HepG2 (cell line): ENCODE data around the gene EDEM1. TPM values are rescaled to one million over a fixed set of nuclear protein-coding genes. Genes with fewer than 3 reads are reported as not detected.
A peak's percentile ranks its signal among the peaks of the same experiment; 100 is the strongest.

Experiments
- ATAC-seq: fragments of 200-7000 bp; cut with Tn5 transposase; 3 replicates; pipeline ENCODE4 v1.9.1; 2020; ENCODE audit warnings: mild to moderate bottlenecking, moderate library complexity
- BruUV-seq: library from RNA; stranded (reverse); fragments of 400-500 nt; replicated peaks from 2 replicates; lab custom pipeline; 2021; lab: Mats Ljungman, UMichigan
- CTCF ChIA-PET: fragments of 300-600 bp; formaldehyde crosslinking; extraction: SDS; loops from one replicate; lab custom pipeline; 2021; ENCODE audit warnings: low total read pairs, inconsistent platforms, low intra/inter-chr PET ratio; lab: Yijun Ruan, JAX
- POLR2A ChIA-PET: fragments of 350-600 bp; sonication (Branson Sonifier 250); formaldehyde crosslinking; loops from one replicate; lab custom pipeline; 2020; ENCODE audit warnings: antibody characterized with exemption, inconsistent platforms; lab: Yijun Ruan, JAX
- DNase-seq: peaks from one replicate; pipeline ENCODE4 v3.0.0-alpha.2; 2015; ENCODE audit warnings: low spot score
- FAIRE-seq: peaks from 3 replicates; lab custom pipeline; 2011; peaks lifted over from hg19 to GRCh38; lab: Jason Lieb, UNC
- H2AFZ ChIP-seq: one replicate; pipeline ENCODE4 v1.6.1; 2011; ENCODE audit warnings: low read length, inconsistent platforms
- H3K27ac ChIP-seq: fragments of 300-600 bp; 3 replicates; pipeline ENCODE4 v1.8.0; 2011; ENCODE audit warnings: mixed run types, mild to moderate bottlenecking, mixed read lengths, low read length, inconsistent platforms; ENCODE audit not compliant: insufficient read depth; ENCODE audit errors: extremely low read length
- H3K27me3 ChIP-seq, 2 experiments: fragments of 200-600 bp in 1 of 2; 2 replicates in 1 of 2; 3 replicates in 1 of 2; pipeline versions ENCODE4 v1.6.0 to v1.8.0; 2011; ENCODE audit warnings: low read length in 2 of 2, mild to moderate bottlenecking in 2 of 2, moderate library complexity in 2 of 2, inconsistent platforms in 1 of 2; ENCODE audit not compliant: insufficient read depth in 2 of 2, control insufficient read depth in 1 of 2
- H3K36me3 ChIP-seq, 2 experiments: fragments of 200-600 bp in 1 of 2; replicated peaks in 1 of 2; 2 replicates in 1 of 2; 3 replicates in 1 of 2; pipeline versions ENCODE4 v1.5.1 to v1.8.0; 2011; ENCODE audit warnings: low read length in 2 of 2, inconsistent platforms in 1 of 2; ENCODE audit not compliant: insufficient read depth in 2 of 2, control insufficient read depth in 1 of 2
- H3K4me1 ChIP-seq: 2 replicates; pipeline ENCODE4 v1.5.1; 2012; ENCODE audit warnings: low read length, inconsistent platforms; ENCODE audit not compliant: insufficient read depth
- H3K4me2 ChIP-seq: 2 replicates; pipeline ENCODE4 v1.6.0; 2011; ENCODE audit warnings: low read depth, low read length, inconsistent platforms
- H3K4me3 ChIP-seq, 3 experiments: fragments of 200-600 bp in 1 of 3; sonication (generic), shearing (Covaris generic) in 1 of 3; replicated peaks in 1 of 3; 2 replicates each; pipeline ENCODE4 v1.5.1; 2011 to 2016; ENCODE audit warnings: low read length in 3 of 3, inconsistent platforms in 2 of 3, low read depth in 2 of 3, mild to moderate bottlenecking in 2 of 3, control low read depth in 1 of 3, mixed read lengths in 1 of 3; ENCODE audit not compliant: insufficient read depth in 1 of 3
- H3K79me2 ChIP-seq: one replicate; pipeline ENCODE4 v1.6.1; 2011; ENCODE audit warnings: low read length, inconsistent platforms; ENCODE audit not compliant: insufficient read depth
- H3K9ac ChIP-seq: 2 replicates; pipeline ENCODE4 v1.6.0; 2011; ENCODE audit warnings: mild to moderate bottlenecking, low read depth, low read length, inconsistent platforms; ENCODE audit not compliant: insufficient read depth
- H3K9me3 ChIP-seq: 2 replicates; pipeline ENCODE4 v1.5.1; 2012; ENCODE audit warnings: mild to moderate bottlenecking, low read length
- H4K20me1 ChIP-seq: 2 replicates; pipeline ENCODE4 v1.6.0; 2011; ENCODE audit warnings: inconsistent platforms, mild to moderate bottlenecking, low read length, moderate library complexity; ENCODE audit not compliant: insufficient read depth
- EED ChIP-seq: sonication (generic); formaldehyde crosslinking; IDR thresholded peaks from 2 replicates; pipeline ENCODE4 v1.5.0; 2020; ENCODE audit warnings: mild to moderate bottlenecking, missing genetic modification reagents
- TRIM24 ChIP-seq: sonication (generic); formaldehyde crosslinking; IDR thresholded peaks from 2 replicates; pipeline ENCODE4 v1.8.0; 2022; ENCODE audit warnings: mild to moderate bottlenecking, missing genetic modification reagents
- ZNF382 ChIP-seq: sonication (generic); formaldehyde crosslinking; IDR thresholded peaks from 2 replicates; pipeline ENCODE4 v1.5.0; 2020; ENCODE audit warnings: missing genetic modification reagents, mild to moderate bottlenecking, borderline replicate concordance
- ZNF629 ChIP-seq: sonication (generic); formaldehyde crosslinking; conservative IDR thresholded peaks from 2 replicates; pipeline ENCODE4 v1.5.0; 2020; ENCODE audit warnings: missing genetic modification reagents
- WGBS: methylation state at CpG from one replicate; pipeline ENCODE4 v1.1.6; 2017; ENCODE audit warnings: low lambda C conversion rate; 5-methylcytosine and 5-hydroxymethylcytosine counted together
- in situ Hi-C: cut with HindIII; loops from 2 replicates; pipeline ENCODE4 v1.10.0; 2017; ENCODE audit warnings: low pct_unique_long_range_greater_than_20kb; ENCODE audit not compliant: extremely low pct_ligation_motif_present
- intact Hi-C: fragments of 100-400 bp; cut with micrococcal nuclease; formaldehyde crosslinking; loops from one replicate; pipeline ENCODE4 v1.10.0; 2022; ENCODE audit not compliant: unreplicated experiment
- polyA plus RNA-seq, 8 experiments: library from polyadenylated mRNA; depleted of rRNA in 3 of 8; stranded (reverse) in 7 of 8; unstranded in 1 of 8; fragments of >200 nt; fragmentation: Illumina TruSeq in 4 of 8; extraction: Trizol in 4 of 8; gene quantifications; 2 replicates each; pipeline versions ENCODE4 v1.2.1 to v1.2.3, GENCODE V29; 2011 to 2016; ENCODE audit warnings: low read depth in 4 of 8, missing spikeins in 1 of 8, mixed read lengths in 1 of 8; ENCODE audit not compliant: insufficient read depth in 1 of 8
- total RNA-seq, 5 experiments: library from RNA; depleted of rRNA; stranded (reverse); fragments of >200 nt; fragmentation: Illumina TruSeq; extraction: Trizol; gene quantifications; 2 replicates each; pipeline ENCODE4 v1.2.3, GENCODE V29; 2016; ENCODE audit warnings: low read depth in 1 of 5
- TF ChIP-seq, protein P1 (sequence below): sonication (generic); formaldehyde crosslinking; IDR thresholded peaks from 2 replicates; pipeline ENCODE4 v1.5.0; 2020; ENCODE audit warnings: missing genetic modification reagents
- TF ChIP-seq, protein P2 (sequence below): sonication (generic); formaldehyde crosslinking; IDR thresholded peaks from 2 replicates; pipeline ENCODE4 v1.5.1; 2020; ENCODE audit warnings: missing genetic modification reagents, mild to moderate bottlenecking, borderline replicate concordance

Gene EDEM1
- total and polyA plus RNA-seq, 2 of the 13 experiments (the other 11 are each of a cell fraction or from before 2014, with no cell fraction given) = 13.8 to 25.8 TPM

DNA sequence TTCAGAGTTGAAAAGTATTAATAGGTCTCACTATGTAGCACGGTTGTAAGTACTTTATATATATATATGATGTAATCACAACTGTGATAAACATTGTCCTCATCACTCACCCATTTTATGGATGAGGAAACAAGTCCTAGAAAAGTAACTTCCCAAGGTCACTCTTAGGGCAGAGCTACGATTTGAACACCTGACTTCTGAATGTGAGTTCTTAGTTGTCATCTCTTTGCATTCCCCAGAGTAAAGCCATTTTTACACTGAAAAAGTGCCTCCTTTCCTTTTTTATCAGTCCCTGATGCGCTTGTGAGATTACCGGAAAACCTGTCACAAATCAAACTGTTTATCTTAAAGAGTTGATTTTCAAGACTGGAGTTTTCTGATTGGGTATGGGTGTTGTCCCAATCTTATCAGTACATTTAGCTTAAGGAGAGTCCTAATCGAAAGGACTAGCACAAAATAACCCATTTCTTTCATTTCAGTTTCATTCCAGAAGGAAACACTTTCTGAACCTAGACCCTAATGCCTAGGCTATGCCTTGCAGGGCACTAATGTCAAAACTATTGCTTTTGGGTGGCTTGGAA lies 2.3 kb upstream of the EDEM1 start:
- Histone ChIP-seq H4K20me1 (peaks cover 6% of the 10 kb centered on the region; the same call in 1 of the 2 replicates), H3K4me1 (peaks cover 23% of the 10 kb centered on the region), H3K4me2 (no peak overlapping the region), H3K9me3 (no peaks in the 10 kb centered on the region), H2AFZ (no peak overlapping the region), H3K27ac (peak overlapping the region; percentile 23), H3K36me3 (peaks cover 0 to 21% of the 10 kb centered on the region in 2 experiments; a peak in 3 of 5 replicates), H3K9ac (no peak overlapping the region), H3K79me2 (peaks cover 30% of the 10 kb centered on the region), H3K27me3 (no peaks in the 10 kb centered on the region; a peak in 1 of 5 replicates), H3K4me3 (no peak overlapping the region)
- no peak for DNase-seq
- intact Hi-C loops = loop anchor here (10.0 kb wide), 1 partner anchor 200 kb away; no protein-coding TSS in a partner anchor
- in situ Hi-C loops = loop anchor here (5.0 kb wide), 1 partner anchor 63 kb away; the partner anchor contains the start of gene ARL8B
- POLR2A ChIA-PET = no interaction called here
- CTCF ChIA-PET = no interaction called here
- ATAC-seq = no peak
- 95% methylated on average over 5 of the region's 5 CpGs for WGBS
- no peak for FAIRE-seq
- no TSS peak for BruUV-seq
- TF ChIP-seq ZNF382 (no peak), TRIM24 (CRISPR knock-in tag) (no peak), ZNF629 (peak; percentile 77), EED (CRISPR knock-in tag) (no peak)
- TF ChIP-seq, protein P1, sequence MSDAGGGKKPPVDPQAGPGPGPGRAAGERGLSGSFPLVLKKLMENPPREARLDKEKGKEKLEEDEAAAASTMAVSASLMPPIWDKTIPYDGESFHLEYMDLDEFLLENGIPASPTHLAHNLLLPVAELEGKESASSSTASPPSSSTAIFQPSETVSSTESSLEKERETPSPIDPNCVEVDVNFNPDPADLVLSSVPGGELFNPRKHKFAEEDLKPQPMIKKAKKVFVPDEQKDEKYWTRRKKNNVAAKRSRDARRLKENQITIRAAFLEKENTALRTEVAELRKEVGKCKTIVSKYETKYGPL (CRISPR knock-in tag) = no peak
- TF ChIP-seq, protein P2, sequence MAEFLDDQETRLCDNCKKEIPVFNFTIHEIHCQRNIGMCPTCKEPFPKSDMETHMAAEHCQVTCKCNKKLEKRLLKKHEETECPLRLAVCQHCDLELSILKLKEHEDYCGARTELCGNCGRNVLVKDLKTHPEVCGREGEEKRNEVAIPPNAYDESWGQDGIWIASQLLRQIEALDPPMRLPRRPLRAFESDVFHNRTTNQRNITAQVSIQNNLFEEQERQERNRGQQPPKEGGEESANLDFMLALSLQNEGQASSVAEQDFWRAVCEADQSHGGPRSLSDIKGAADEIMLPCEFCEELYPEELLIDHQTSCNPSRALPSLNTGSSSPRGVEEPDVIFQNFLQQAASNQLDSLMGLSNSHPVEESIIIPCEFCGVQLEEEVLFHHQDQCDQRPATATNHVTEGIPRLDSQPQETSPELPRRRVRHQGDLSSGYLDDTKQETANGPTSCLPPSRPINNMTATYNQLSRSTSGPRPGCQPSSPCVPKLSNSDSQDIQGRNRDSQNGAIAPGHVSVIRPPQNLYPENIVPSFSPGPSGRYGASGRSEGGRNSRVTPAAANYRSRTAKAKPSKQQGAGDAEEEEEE (CRISPR knock-in tag) = no peak
